ENCODE results near the gene CNR1. TPM values are rescaled to one million over a fixed set of nuclear protein-coding genes. Genes with fewer than 3 reads are reported as not detected.

The CNR1 gene
- total and polyA plus RNA-seq, 4 experiments from 2014 or later: not detected

- peaks cover 42 to 55% of the 10 kb centered on the region in 2 donors for H3K27me3 Mint-ChIP-seq
These were observed 882 bp downstream of the CNR1 start for GRCh38 chr6:88165087-88165843.

GRCh38 chr6:88164061-88164460 is 2.1 kb downstream of the CNR1 start:
- Histone ChIP-seq H3K4me3 (ENCODE audit: low read length in 2 of 2) (no peak overlapping the region), H3K27ac (ENCODE audit: low read depth, low read length) (no peak overlapping the region), H3K9me3 (ENCODE audit: control insufficient read depth in 1 of 2, low read length in 2 of 2) (no peaks in the 10 kb centered on the region), H3K36me3 (ENCODE audit: insufficient read depth, low read length) (no peaks in the 10 kb centered on the region), H3K27me3 (ENCODE audit: insufficient read depth, low read length) (peaks cover 7% of the 10 kb centered on the region), H3K4me1 (ENCODE audit: insufficient read depth, low read length) (peaks cover 8% of the 10 kb centered on the region)
- Mint-ChIP-seq H3K4me3 (no peak overlapping the region), H3K27me3 (peaks cover 35 to 47% of the 10 kb centered on the region in 2 donors), H3K9me3 (peaks cover 0 to 2% (median 0%) of the 10 kb centered on the region in 8 donors), H3K27ac (no peak overlapping the region), H3K36me3 (no peaks in the 10 kb centered on the region), H3K4me1 (peaks cover 11 to 19% (median 16%) of the 10 kb centered on the region in 4 donors)
- ChIA-PET CTCF (ENCODE audit: partially characterized antibody) (no interaction called here), POLR2A (ENCODE audit: partially characterized antibody) (no interaction called here)
- intact Hi-C loops (cut with micrococcal nuclease): no loop called here
- DNase-seq: no peak

More at GRCh38 chr6:88165087-88165843, 882 bp downstream of the CNR1 start:
- no peak overlapping the region for H3K27ac Mint-ChIP-seq
- H3K9me3 ChIP-seq (ENCODE audit: control insufficient read depth in 1 of 2, low read length in 2 of 2): no peaks in the 10 kb centered on the region
- peaks cover 0 to 5% (median 0%) of the 10 kb centered on the region in 8 donors for H3K9me3 Mint-ChIP-seq
- POLR2A ChIA-PET (ENCODE audit: partially characterized antibody): no interaction called here
- H3K4me1 ChIP-seq (ENCODE audit: insufficient read depth, low read length): peaks cover 8% of the 10 kb centered on the region
- H3K27ac ChIP-seq (ENCODE audit: low read depth, low read length): no peak overlapping the region
- no peaks in the 10 kb centered on the region for H3K36me3 ChIP-seq (ENCODE audit: insufficient read depth, low read length)
- no peaks in the 10 kb centered on the region for H3K36me3 Mint-ChIP-seq
- no peak for DNase-seq
- peaks cover 11 to 19% (median 16%) of the 10 kb centered on the region in 4 donors for H3K4me1 Mint-ChIP-seq
- H3K27me3 ChIP-seq (ENCODE audit: insufficient read depth, low read length): peaks cover 7% of the 10 kb centered on the region
- H3K4me3 ChIP-seq (ENCODE audit: low read length in 2 of 2): no peak overlapping the region
- CTCF ChIA-PET (ENCODE audit: partially characterized antibody): no interaction called here
- H3K4me3 Mint-ChIP-seq: peak overlapping the region in 7 of 8 donors; percentile 52 to 87 (median 72)
- intact Hi-C loops (cut with micrococcal nuclease): no loop called here

- Mint-ChIP-seq H3K9me3 (peaks cover 0 to 2% (median 0%) of the 10 kb centered on the region in 8 donors), H3K4me3 (no peak overlapping the region), H3K36me3 (no peaks in the 10 kb centered on the region), H3K4me1 (peaks cover 11 to 19% (median 16%) of the 10 kb centered on the region in 4 donors), H3K27me3 (peaks cover 34 to 42% of the 10 kb centered on the region in 2 donors), H3K27ac (no peak overlapping the region)
- intact Hi-C loops (cut with micrococcal nuclease): no loop called here
- no peaks in the 10 kb centered on the region for H3K36me3 ChIP-seq (ENCODE audit: insufficient read depth, low read length)
- H3K27ac ChIP-seq (ENCODE audit: low read depth, low read length): no peak overlapping the region
- peaks cover 8% of the 10 kb centered on the region for H3K4me1 ChIP-seq (ENCODE audit: insufficient read depth, low read length)
- H3K4me3 ChIP-seq (ENCODE audit: low read length in 2 of 2): no peak overlapping the region
- DNase-seq: no peak
- H3K27me3 ChIP-seq (ENCODE audit: insufficient read depth, low read length): peaks cover 7% of the 10 kb centered on the region
- H3K9me3 ChIP-seq (ENCODE audit: control insufficient read depth in 1 of 2, low read length in 2 of 2): no peaks in the 10 kb centered on the region
- ChIA-PET POLR2A (ENCODE audit: partially characterized antibody) (no interaction called here), CTCF (ENCODE audit: partially characterized antibody) (no interaction called here)
These were observed 2.5 kb downstream of the CNR1 start for GRCh38 chr6:88163616-88164015.

GRCh38 chr6:88161940-88162339 is 4.2 kb downstream of the CNR1 start:
- Histone ChIP-seq H3K4me1 (ENCODE audit: insufficient read depth, low read length) (peaks cover 8% of the 10 kb centered on the region), H3K27ac (ENCODE audit: low read depth, low read length) (no peak overlapping the region), H3K4me3 (ENCODE audit: low read length in 2 of 2) (no peak overlapping the region), H3K9me3 (ENCODE audit: control insufficient read depth in 1 of 2, low read length in 2 of 2) (no peaks in the 10 kb centered on the region), H3K36me3 (ENCODE audit: insufficient read depth, low read length) (no peaks in the 10 kb centered on the region), H3K27me3 (ENCODE audit: insufficient read depth, low read length) (no peaks in the 10 kb centered on the region)
- Mint-ChIP-seq H3K4me3 (no peak overlapping the region), H3K27me3 (peaks cover 21 to 32% of the 10 kb centered on the region in 2 donors), H3K9me3 (peaks cover 0 to 2% (median 0%) of the 10 kb centered on the region in 8 donors), H3K36me3 (no peaks in the 10 kb centered on the region), H3K4me1 (peaks cover 4 to 11% (median 9%) of the 10 kb centered on the region in 4 donors), H3K27ac (no peak overlapping the region)
- POLR2A ChIA-PET (ENCODE audit: partially characterized antibody): no interaction called here
- CTCF ChIA-PET (ENCODE audit: partially characterized antibody): no interaction called here
- intact Hi-C loops (cut with micrococcal nuclease): no loop called here
- no peak for DNase-seq

- CTCF ChIA-PET (ENCODE audit: partially characterized antibody): no interaction called here
- Mint-ChIP-seq H3K27me3 (peaks cover 6 to 11% of the 10 kb centered on the region in 2 donors), H3K36me3 (no peaks in the 10 kb centered on the region), H3K4me3 (no peak overlapping the region), H3K27ac (no peak overlapping the region), H3K9me3 (no peaks in the 10 kb centered on the region), H3K4me1 (peaks cover 0 to 1% (median 0%) of the 10 kb centered on the region in 4 donors)
- POLR2A ChIA-PET (ENCODE audit: partially characterized antibody): no interaction called here
- Histone ChIP-seq H3K27ac (ENCODE audit: low read depth, low read length) (no peak overlapping the region), H3K4me3 (ENCODE audit: low read length in 2 of 2) (no peak overlapping the region), H3K9me3 (ENCODE audit: control insufficient read depth in 1 of 2, low read length in 2 of 2) (no peaks in the 10 kb centered on the region), H3K27me3 (ENCODE audit: insufficient read depth, low read length) (no peaks in the 10 kb centered on the region), H3K4me1 (ENCODE audit: insufficient read depth, low read length) (no peaks in the 10 kb centered on the region), H3K36me3 (ENCODE audit: insufficient read depth, low read length) (no peaks in the 10 kb centered on the region)
- intact Hi-C loops (cut with micrococcal nuclease): no loop called here
- DNase-seq: no peak
These were observed 9.0 kb downstream of the CNR1 start for GRCh38 chr6:88157106-88157505.

GRCh38 chr6:88145298-88145963 is 20.7 kb downstream of the CNR1 start:
- ChIA-PET CTCF (ENCODE audit: partially characterized antibody) (no interaction called here), POLR2A (ENCODE audit: partially characterized antibody) (no interaction called here)
- H3K9me3 Mint-ChIP-seq: no peaks in the 10 kb centered on the region
- H3K36me3 Mint-ChIP-seq: no peaks in the 10 kb centered on the region
- H3K27ac Mint-ChIP-seq: no peak overlapping the region
- H3K27ac ChIP-seq (ENCODE audit: low read depth, low read length): no peak overlapping the region
- no peak overlapping the region for H3K4me3 ChIP-seq (ENCODE audit: low read length in 2 of 2)
- H3K4me1 Mint-ChIP-seq: no peaks in the 10 kb centered on the region
- no peak overlapping the region for H3K4me3 Mint-ChIP-seq
- peaks cover 4 to 14% of the 10 kb centered on the region in 2 donors for H3K27me3 Mint-ChIP-seq
- no peaks in the 10 kb centered on the region for H3K36me3 ChIP-seq (ENCODE audit: insufficient read depth, low read length)
- intact Hi-C loops (cut with micrococcal nuclease): no loop called here
- H3K27me3 ChIP-seq (ENCODE audit: insufficient read depth, low read length): no peaks in the 10 kb centered on the region
- no peak for DNase-seq
- no peaks in the 10 kb centered on the region for H3K9me3 ChIP-seq (ENCODE audit: control insufficient read depth in 1 of 2, low read length in 2 of 2)
- H3K4me1 ChIP-seq (ENCODE audit: insufficient read depth, low read length): no peaks in the 10 kb centered on the region

- no peaks in the 10 kb centered on the region for H3K36me3 ChIP-seq (ENCODE audit: insufficient read depth, low read length)
- Mint-ChIP-seq H3K27me3 (peaks cover 4 to 12% of the 10 kb centered on the region in 2 donors), H3K4me3 (no peak overlapping the region), H3K36me3 (no peaks in the 10 kb centered on the region), H3K27ac (no peak overlapping the region), H3K4me1 (no peaks in the 10 kb centered on the region), H3K9me3 (no peaks in the 10 kb centered on the region)
- no peak overlapping the region for H3K4me3 ChIP-seq (ENCODE audit: low read length in 2 of 2)
- intact Hi-C loops (cut with micrococcal nuclease): no loop called here
- CTCF ChIA-PET (ENCODE audit: partially characterized antibody): no interaction called here
- no peaks in the 10 kb centered on the region for H3K9me3 ChIP-seq (ENCODE audit: control insufficient read depth in 1 of 2, low read length in 2 of 2)
- DNase-seq: no peak
- no peak overlapping the region for H3K27ac ChIP-seq (ENCODE audit: low read depth, low read length)
- H3K27me3 ChIP-seq (ENCODE audit: insufficient read depth, low read length): no peaks in the 10 kb centered on the region
- H3K4me1 ChIP-seq (ENCODE audit: insufficient read depth, low read length): no peaks in the 10 kb centered on the region
- POLR2A ChIA-PET (ENCODE audit: partially characterized antibody): no interaction called here
These were observed 21.4 kb downstream of the CNR1 start for GRCh38 chr6:88144637-88145297.
